ENCODE results near the gene RACK1.

GRCh38 chr5:181191526-181192336 is 52.0 kb downstream of the RACK1 start:
- TF ChIP-seq CTCF (IDR thresholded peaks at IDR 0.05; ENCODE audit: low read length): no peak
- no peak for TF ChIP-seq EZH2 (optimal IDR thresholded peaks at IDR 0.05; ENCODE audit: low read depth, low read length)

Measured in MM.1S (cell line).